Colonic mucosa (tissue), 4 donors: ENCODE results near the gene TMPRSS15. TPM values are rescaled to one million over a fixed set of nuclear protein-coding genes. Genes with fewer than 3 reads are reported as not detected.

Experiments
- DNase-seq: peaks from one replicate; pipeline ENCODE4 v3.0.0-alpha.2; 2020
- H3K27ac ChIP-seq: fragments of 200-600 bp; one replicate; pipeline ENCODE4 v1.8.0; 2021
- H3K27me3 ChIP-seq: fragments of 200-600 bp; one replicate; pipeline ENCODE4 v1.8.0; 2021
- H3K36me3 ChIP-seq: fragments of 200-600 bp; one replicate; pipeline ENCODE4 v1.8.0; 2021
- H3K4me1 ChIP-seq: fragments of 200-600 bp; one replicate; pipeline ENCODE4 v1.8.0; 2021; ENCODE audit warnings: mild to moderate bottlenecking
- H3K4me3 ChIP-seq: fragments of 200-600 bp; one replicate; pipeline ENCODE4 v1.8.0; 2021
- H3K9ac ChIP-seq, 2 donors: one replicate each; pipeline ENCODE4 v1.7.0; 2013; ENCODE audit warnings: control low read depth in 2 of 2, low read depth in 2 of 2, low read length in 2 of 2
- H3K9me3 ChIP-seq: fragments of 200-600 bp; one replicate; pipeline ENCODE4 v1.8.0; 2021
- CTCF ChIP-seq: fragments of 200-600 bp; IDR thresholded peaks from one replicate; pipeline ENCODE4 v1.8.0; 2022; ENCODE audit warnings: antibody characterized with exemption, mild to moderate bottlenecking
- intact Hi-C: fragments of 100-400 bp; cut with DNase I; formaldehyde crosslinking; loops from one replicate; pipeline ENCODE4 v1.14.1; 2022
- total RNA-seq, 2 donors: library from RNA; stranded (reverse); fragmentation: NEBNext Ultra II Directional in 1 of 2; extraction: Animal tissue kit (Norgen Biotek cat#: 25700) in 1 of 2; gene quantifications; one replicate each; pipeline ENCODE4 v1.2.1, GENCODE V29; 2021
- donor health status: healthy.
- donor health status: DM: no; HTN: no; CAD: no.
- donor health status: DM: no; HTN: no; CAD: no.

TMPRSS15 gene
- total RNA-seq, 2 donors from 2014 or later: not detected

GRCh38 chr21:18430341-18430740 lies 26.8 kb upstream of the TMPRSS15 start:
- Histone ChIP-seq H3K36me3 (no peaks in the 10 kb centered on the region), H3K27me3 (no peaks in the 10 kb centered on the region), H3K9ac (no peak overlapping the region), H3K27ac (no peak overlapping the region), H3K4me3 (no peak overlapping the region), H3K4me1 (no peaks in the 10 kb centered on the region), H3K9me3 (no peaks in the 10 kb centered on the region)
- intact Hi-C loops: no loop called here
- TF ChIP-seq CTCF: no peak
- no peak for DNase-seq

GRCh38 chr21:18424276-18424675 lies 20.7 kb upstream of the TMPRSS15 start:
- DNase-seq: no peak
- no peak overlapping the region for H3K4me3 ChIP-seq

GRCh38 chr21:18417141-18417790 lies 13.7 kb upstream of the TMPRSS15 start:
- no peak for DNase-seq
- Histone ChIP-seq H3K4me1 (no peaks in the 10 kb centered on the region), H3K36me3 (no peaks in the 10 kb centered on the region), H3K27me3 (no peaks in the 10 kb centered on the region), H3K4me3 (no peak overlapping the region), H3K9me3 (no peaks in the 10 kb centered on the region), H3K27ac (no peak overlapping the region), H3K9ac (no peak overlapping the region)
- intact Hi-C loops: no loop called here
- TF ChIP-seq CTCF: no peak

More at GRCh38 chr21:18424276-18424675, 20.7 kb upstream of the TMPRSS15 start:
- intact Hi-C loops: no loop called here
- Histone ChIP-seq H3K4me1 (no peaks in the 10 kb centered on the region), H3K9me3 (no peaks in the 10 kb centered on the region), H3K27me3 (no peaks in the 10 kb centered on the region), H3K9ac (no peak overlapping the region), H3K27ac (no peak overlapping the region), H3K36me3 (no peaks in the 10 kb centered on the region)
- no peak for TF ChIP-seq CTCF

- no peak for DNase-seq
These were observed 8.0 kb upstream of the TMPRSS15 start for GRCh38 chr21:18411565-18411964.

GRCh38 chr21:18409579-18409978 lies 6.0 kb upstream of the TMPRSS15 start:
- Histone ChIP-seq H3K36me3 (no peaks in the 10 kb centered on the region), H3K27me3 (no peaks in the 10 kb centered on the region), H3K4me1 (no peaks in the 10 kb centered on the region), H3K9ac (no peak overlapping the region), H3K9me3 (no peaks in the 10 kb centered on the region), H3K4me3 (no peak overlapping the region), H3K27ac (no peak overlapping the region)
- intact Hi-C loops: no loop called here
- no peak for DNase-seq
- TF ChIP-seq CTCF: no peak

More at GRCh38 chr21:18411565-18411964, 8.0 kb upstream of the TMPRSS15 start:
- H3K27me3 ChIP-seq: no peaks in the 10 kb centered on the region
- no peak for TF ChIP-seq CTCF
- intact Hi-C loops: no loop called here
- H3K27ac ChIP-seq: no peak overlapping the region
- no peaks in the 10 kb centered on the region for H3K4me1 ChIP-seq
- H3K4me3 ChIP-seq: no peak overlapping the region
- no peaks in the 10 kb centered on the region for H3K9me3 ChIP-seq
- H3K9ac ChIP-seq: no peak overlapping the region
- H3K36me3 ChIP-seq: no peaks in the 10 kb centered on the region
